ENCODE results near the gene CALU.

Gene CALU

DNA sequence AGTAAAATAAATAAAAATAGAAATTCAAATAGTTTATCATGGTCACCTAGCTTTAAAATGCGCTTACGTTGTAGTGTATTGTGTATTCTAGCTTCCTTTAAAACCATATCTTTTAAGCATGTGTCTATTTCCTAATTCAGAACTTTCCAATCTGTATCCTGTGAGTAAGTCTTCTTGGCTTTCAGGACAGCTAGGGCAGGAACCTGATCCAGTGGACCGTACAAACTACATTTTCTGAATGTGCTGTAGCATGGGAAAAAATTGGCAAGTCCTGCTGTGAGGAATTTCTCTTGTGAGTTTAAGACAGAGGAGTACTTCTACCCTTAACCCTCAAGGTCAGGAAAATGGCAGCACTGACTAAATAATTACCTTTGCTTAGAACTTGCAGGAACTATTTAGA, 24.4 kb downstream of the CALU start:
- CTCF ChIA-PET, result no interaction called here
- DNase-seq (ENCODE audit: extremely low spot score), result no peak
- no peak for TF ChIP-seq ELF4 (IDR thresholded peaks at IDR 0.05)
- POLR2A ChIA-PET, result no interaction called here

DNA sequence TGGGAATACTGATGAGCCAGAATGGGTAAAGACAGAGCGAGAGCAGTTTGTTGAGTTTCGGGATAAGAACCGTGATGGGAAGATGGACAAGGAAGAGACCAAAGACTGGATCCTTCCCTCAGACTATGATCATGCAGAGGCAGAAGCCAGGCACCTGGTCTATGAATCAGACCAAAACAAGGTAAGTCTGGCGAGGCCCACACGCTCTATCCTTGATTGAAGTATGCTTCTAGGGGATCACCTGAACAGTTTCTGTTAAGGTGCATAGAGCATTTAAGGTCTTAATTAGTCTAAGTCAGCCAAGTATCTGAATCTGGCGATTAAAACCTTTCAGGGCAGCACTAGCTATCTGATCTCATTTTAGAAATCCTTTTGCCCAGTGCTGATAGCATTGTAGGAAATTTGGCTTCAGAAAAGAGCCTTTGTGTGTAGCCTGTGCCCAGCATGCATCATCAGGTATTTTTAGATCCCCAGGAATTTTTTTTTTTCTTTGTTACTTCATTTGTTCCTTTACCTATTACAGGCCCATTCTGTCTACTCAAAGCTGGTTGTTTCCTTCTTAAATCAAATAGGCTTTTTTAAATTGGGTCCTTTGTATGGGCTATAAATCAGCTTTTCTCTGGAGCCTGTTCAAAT, 28.4 kb downstream of the CALU start:
- ChIA-PET POLR2A (no interaction called here), CTCF (no interaction called here)
- TF ChIP-seq BHLHE40 (IDR thresholded peaks at IDR 0.05; ENCODE audit: borderline replicate concordance), result no peak
- no peak for TF ChIP-seq HDGF (IDR thresholded peaks at IDR 0.05; ENCODE audit: borderline replicate concordance)
- TF ChIP-seq ZNF384 (IDR thresholded peaks at IDR 0.05), result no peak
- TF ChIP-seq TARDBP (IDR thresholded peaks at IDR 0.05), result no peak
- TF ChIP-seq FOXM1 (IDR thresholded peaks at IDR 0.05; ENCODE audit: borderline replicate concordance), result no peak
- no peak for DNase-seq (ENCODE audit: extremely low spot score)

DNA sequence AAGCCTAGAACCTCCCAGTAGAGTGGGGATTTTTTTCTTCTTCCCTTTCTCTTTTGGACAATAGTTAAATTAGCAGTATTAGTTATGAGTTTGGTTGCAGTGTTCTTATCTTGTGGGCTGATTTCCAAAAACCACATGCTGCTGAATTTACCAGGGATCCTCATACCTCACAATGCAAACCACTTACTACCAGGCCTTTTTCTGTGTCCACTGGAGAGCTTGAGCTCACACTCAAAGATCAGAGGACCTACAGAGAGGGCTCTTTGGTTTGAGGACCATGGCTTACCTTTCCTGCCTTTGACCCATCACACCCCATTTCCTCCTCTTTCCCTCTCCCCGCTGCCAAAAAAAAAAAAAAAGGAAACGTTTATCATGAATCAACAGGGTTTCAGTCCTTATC, 31.1 kb downstream of the CALU start:
- ChIA-PET POLR2A (no interaction called here), CTCF (no interaction called here)
- TF ChIP-seq ZNF384 (IDR thresholded peaks at IDR 0.05) (no peak), L3MBTL2 (conservative IDR thresholded peaks at IDR 0.05) (no peak), SP1 (IDR thresholded peaks at IDR 0.05) (no peak), SUZ12 (IDR thresholded peaks at IDR 0.05) (no peak)
- TF ChIP-seq, protein P1, sequence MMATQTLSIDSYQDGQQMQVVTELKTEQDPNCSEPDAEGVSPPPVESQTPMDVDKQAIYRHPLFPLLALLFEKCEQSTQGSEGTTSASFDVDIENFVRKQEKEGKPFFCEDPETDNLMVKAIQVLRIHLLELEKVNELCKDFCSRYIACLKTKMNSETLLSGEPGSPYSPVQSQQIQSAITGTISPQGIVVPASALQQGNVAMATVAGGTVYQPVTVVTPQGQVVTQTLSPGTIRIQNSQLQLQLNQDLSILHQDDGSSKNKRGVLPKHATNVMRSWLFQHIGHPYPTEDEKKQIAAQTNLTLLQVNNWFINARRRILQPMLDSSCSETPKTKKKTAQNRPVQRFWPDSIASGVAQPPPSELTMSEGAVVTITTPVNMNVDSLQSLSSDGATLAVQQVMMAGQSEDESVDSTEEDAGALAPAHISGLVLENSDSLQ (IDR thresholded peaks at IDR 0.05), result no peak
- no peak for DNase-seq (ENCODE audit: extremely low spot score)

DNA sequence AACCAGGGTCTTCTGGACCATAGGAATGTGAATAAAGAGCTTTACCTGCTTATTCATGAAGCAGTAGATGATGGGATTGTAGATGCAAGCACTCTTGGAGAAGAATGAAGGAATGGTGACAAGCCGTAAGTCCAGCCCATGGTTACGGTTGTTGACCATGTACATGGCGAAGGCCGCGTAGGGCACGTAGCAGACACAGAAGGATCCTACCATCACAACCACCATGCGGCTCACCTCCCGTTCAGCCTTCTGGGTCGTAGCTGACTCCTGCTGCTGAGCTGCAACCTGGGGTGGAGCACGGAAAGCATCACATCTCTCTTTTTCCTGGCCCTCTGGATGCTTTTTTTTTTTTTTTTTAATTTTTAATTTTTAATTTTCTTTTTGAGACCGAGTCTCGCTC, 34.4 kb downstream of the CALU start:
- ChIA-PET POLR2A (no interaction called here), CTCF (no interaction called here)
- DNase-seq (ENCODE audit: extremely low spot score), result no peak
- TF ChIP-seq LEF1 (IDR thresholded peaks at IDR 0.05; ENCODE audit: borderline replicate concordance) (no peak), FOXM1 (IDR thresholded peaks at IDR 0.05; ENCODE audit: borderline replicate concordance) (no peak)

DNA sequence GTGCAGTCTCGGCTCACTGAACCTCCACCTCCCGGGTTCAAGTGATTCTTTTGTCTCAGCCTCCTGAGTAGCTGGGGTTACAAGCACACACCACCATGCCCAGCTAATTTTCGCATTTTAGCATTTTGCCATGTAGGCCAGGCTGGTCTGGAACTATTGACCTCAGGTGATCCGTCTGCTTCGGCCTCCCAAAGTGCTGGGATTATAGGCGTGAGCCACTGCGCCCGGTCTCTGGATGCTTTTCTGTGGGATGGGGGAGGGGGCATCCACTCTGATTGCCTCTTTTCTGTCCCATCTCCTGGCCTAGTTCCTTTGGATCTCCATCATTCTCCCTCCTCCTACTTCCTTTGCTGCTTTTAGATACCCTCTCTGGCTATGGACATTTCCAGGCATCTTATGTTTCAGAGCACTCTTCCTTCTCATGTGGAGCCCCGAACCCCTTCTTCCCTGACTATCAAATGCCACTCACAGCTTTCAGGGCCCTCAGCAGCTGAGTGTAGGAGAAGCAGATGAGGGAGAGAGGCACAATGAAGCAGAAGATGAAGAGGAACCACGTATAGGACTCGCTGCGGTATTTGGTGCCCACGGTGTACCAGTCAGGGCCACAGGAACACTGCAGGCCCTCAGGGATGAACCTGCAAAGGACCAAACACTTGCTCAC, 35.0 kb downstream of the CALU start:
- no peak for DNase-seq (ENCODE audit: extremely low spot score)
- POLR2A ChIA-PET, result no interaction called here
- TF ChIP-seq TARDBP (IDR thresholded peaks at IDR 0.05) (no peak), FOXK2 (IDR thresholded peaks at IDR 0.05) (no peak), ARNT (IDR thresholded peaks at IDR 0.05) (no peak), SP1 (IDR thresholded peaks at IDR 0.05) (no peak), SUZ12 (IDR thresholded peaks at IDR 0.05) (no peak), L3MBTL2 (conservative IDR thresholded peaks at IDR 0.05) (no peak), HDGF (IDR thresholded peaks at IDR 0.05; ENCODE audit: borderline replicate concordance) (no peak), ZNF384 (IDR thresholded peaks at IDR 0.05) (no peak), NFRKB (IDR thresholded peaks at IDR 0.05) (no peak), FOXM1 (IDR thresholded peaks at IDR 0.05; ENCODE audit: borderline replicate concordance) (no peak), BHLHE40 (IDR thresholded peaks at IDR 0.05; ENCODE audit: borderline replicate concordance) (no peak)
- TF ChIP-seq, protein P1 (IDR thresholded peaks at IDR 0.05), result no peak
- CTCF ChIA-PET, result no interaction called here

DNA sequence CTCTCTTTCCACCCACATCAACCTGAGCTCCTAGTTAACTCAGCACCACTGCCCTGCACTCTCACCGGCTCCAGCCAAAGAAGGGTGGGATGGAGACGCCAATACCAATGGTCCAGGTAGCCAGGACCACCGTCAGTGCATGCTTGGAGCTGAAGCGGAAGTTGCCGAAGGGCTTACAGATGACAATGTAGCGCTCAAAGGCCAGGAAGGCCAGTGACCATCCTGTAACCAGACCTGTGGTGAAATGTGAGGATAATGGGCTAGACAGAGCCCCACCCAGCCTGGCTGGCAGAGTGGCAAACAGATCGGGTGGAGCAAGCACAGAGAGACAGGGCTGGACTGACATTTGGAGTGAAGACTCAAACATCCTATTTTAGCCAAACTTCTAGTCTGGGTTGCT, 35.8 kb downstream of the CALU start:
- no peak for DNase-seq (ENCODE audit: extremely low spot score)
- CTCF ChIA-PET, result no interaction called here
- TF ChIP-seq SUZ12 (IDR thresholded peaks at IDR 0.05) (no peak), ELF4 (IDR thresholded peaks at IDR 0.05) (no peak), SP1 (IDR thresholded peaks at IDR 0.05) (no peak), NFRKB (IDR thresholded peaks at IDR 0.05) (no peak), FOXA1 (IDR thresholded peaks at IDR 0.05) (no peak), L3MBTL2 (conservative IDR thresholded peaks at IDR 0.05) (no peak), CTBP1 (IDR thresholded peaks at IDR 0.05; ENCODE audit: borderline replicate concordance) (no peak), TARDBP (IDR thresholded peaks at IDR 0.05) (no peak), FOXK2 (IDR thresholded peaks at IDR 0.05) (no peak), BHLHE40 (IDR thresholded peaks at IDR 0.05; ENCODE audit: borderline replicate concordance) (no peak), LEF1 (IDR thresholded peaks at IDR 0.05; ENCODE audit: borderline replicate concordance) (no peak), FOXM1 (IDR thresholded peaks at IDR 0.05; ENCODE audit: borderline replicate concordance) (no peak), HDGF (IDR thresholded peaks at IDR 0.05; ENCODE audit: borderline replicate concordance) (no peak), ZNF384 (IDR thresholded peaks at IDR 0.05) (no peak), ARNT (IDR thresholded peaks at IDR 0.05) (no peak)
- TF ChIP-seq, protein P1 (IDR thresholded peaks at IDR 0.05), result no peak
- POLR2A ChIA-PET, result no interaction called here

DNA sequence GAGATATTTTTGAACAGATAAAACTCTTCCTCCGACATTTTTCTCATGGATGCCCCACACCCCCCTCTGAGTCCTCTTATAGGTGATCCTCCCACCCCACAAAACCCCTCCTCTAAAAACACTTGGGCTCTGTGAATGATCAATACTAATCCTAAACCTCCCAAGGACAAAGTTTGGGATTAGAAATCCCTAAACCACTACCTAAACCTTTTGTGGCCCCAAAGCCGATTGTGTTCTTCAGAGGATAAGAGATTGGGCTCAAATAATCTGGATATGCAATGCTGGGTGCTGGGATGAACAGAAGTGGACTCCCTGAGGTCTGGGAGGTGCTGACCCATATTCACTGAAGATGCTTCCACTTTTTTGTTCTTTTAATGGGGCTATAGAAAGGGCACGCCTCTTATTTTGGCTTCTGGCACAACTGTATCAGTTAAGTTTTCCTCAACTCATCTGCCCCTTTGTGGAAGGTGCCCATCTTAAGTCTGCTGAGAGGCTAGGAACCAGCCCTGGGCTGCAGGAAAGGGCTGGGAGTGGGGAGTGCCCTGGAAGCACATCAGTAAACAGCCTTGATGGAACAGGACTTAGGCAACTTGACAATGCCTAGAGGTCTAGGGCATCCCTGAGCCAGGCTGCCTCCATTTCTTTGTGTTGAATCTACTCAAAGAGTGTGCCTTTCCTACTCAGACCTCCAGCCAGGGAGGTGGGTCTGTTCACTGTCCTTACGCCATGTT, 36.8 kb downstream of the CALU start, which contains the start of gene OPN1SW:
Gene OPN1SW (minus strand): TSS at position 51 of the 731 bp plus-strand sequence. CDS start 13 bp downstream, at position 38.
- TF ChIP-seq ELF4 (IDR thresholded peaks at IDR 0.05) (no peak), TARDBP (IDR thresholded peaks at IDR 0.05) (no peak), NFRKB (IDR thresholded peaks at IDR 0.05) (no peak), BHLHE40 (IDR thresholded peaks at IDR 0.05; ENCODE audit: borderline replicate concordance) (no peak), SP1 (IDR thresholded peaks at IDR 0.05) (no peak), CTBP1 (IDR thresholded peaks at IDR 0.05; ENCODE audit: borderline replicate concordance) (no peak), SUZ12 (IDR thresholded peaks at IDR 0.05) (no peak), FOXK2 (IDR thresholded peaks at IDR 0.05) (no peak), ARNT (IDR thresholded peaks at IDR 0.05) (no peak), L3MBTL2 (conservative IDR thresholded peaks at IDR 0.05) (no peak), FOXA1 (IDR thresholded peaks at IDR 0.05) (no peak), ZNF384 (IDR thresholded peaks at IDR 0.05) (no peak)
- DNase-seq (ENCODE audit: extremely low spot score), result no peak
- ChIA-PET CTCF (no interaction called here), POLR2A (no interaction called here)
